PC-9 (cell line): ENCODE measurements around the gene SHE. TPM values are rescaled to one million over a fixed set of nuclear protein-coding genes. Genes with fewer than 3 reads are reported as not detected.

ENCODE experiments used
- BruUV-seq: library from RNA; stranded (reverse); fragments of 400-500 nt; replicated peaks from 2 replicates; lab custom pipeline; 2021; lab: Mats Ljungman, UMichigan
- CTCF ChIA-PET: fragments of 300-600 bp; sonication (Branson Sonifier 250); formaldehyde crosslinking; loops from one replicate; lab custom pipeline; 2022; ENCODE audit warnings: antibody characterized with exemption; lab: Charles Lee
- POLR2A ChIA-PET: fragments of 300-600 bp; sonication (Branson Sonifier 250); formaldehyde crosslinking; loops from one replicate; lab custom pipeline; 2022; ENCODE audit warnings: antibody characterized with exemption; ENCODE audit not compliant: unreplicated experiment; lab: Charles Lee
- DNase-seq, 2 experiments: peaks; one replicate each; pipeline versions ENCODE4 v3.0.0 to v3.0.0-alpha.2; 2015 to 2022; ENCODE audit warnings: mixed read lengths in 1 of 2
- H2AFZ ChIP-seq: fragments of 200-600 bp; sonication (generic); 2 replicates; pipeline ENCODE4 v1.8.1; 2017; ENCODE audit warnings: antibody characterized with exemption
- H3F3A ChIP-seq: fragments of 200-600 bp; sonication (generic); 2 replicates; pipeline ENCODE4 v1.8.1; 2017; ENCODE audit warnings: antibody characterized with exemption, mild to moderate bottlenecking, low read depth; ENCODE audit not compliant: insufficient read depth
- H3K27ac ChIP-seq: fragments of 200-600 bp; sonication (generic); 2 replicates; pipeline ENCODE4 v1.6.1; 2016; ENCODE audit warnings: mixed run types
- H3K27me3 ChIP-seq: fragments of 200-600 bp; sonication (generic); 2 replicates; pipeline ENCODE4 v1.6.1; 2016; ENCODE audit warnings: low read depth, mixed run types; ENCODE audit not compliant: insufficient read depth
- H3K36me3 ChIP-seq: fragments of 200-600 bp; sonication (generic); 2 replicates; pipeline ENCODE4 v1.6.1; 2016; ENCODE audit warnings: low read depth, mixed run types
- H3K4me1 ChIP-seq: fragments of 200-600 bp; sonication (generic); replicated peaks from 2 replicates; pipeline ENCODE4 v1.6.1; 2016; ENCODE audit warnings: mixed run types; ENCODE audit not compliant: insufficient read depth
- H3K4me2 ChIP-seq: fragments of 200-600 bp; sonication (generic); 2 replicates; pipeline ENCODE4 v1.6.1; 2017; ENCODE audit warnings: mixed run types
- H3K4me3 ChIP-seq: fragments of 200-600 bp; sonication (generic); 2 replicates; pipeline ENCODE4 v1.6.1; 2016; ENCODE audit warnings: mixed run types
- H3K79me2 ChIP-seq: fragments of 200-600 bp; sonication (generic); 2 replicates; pipeline ENCODE4 v1.6.1; 2017; ENCODE audit warnings: low read depth, mixed run types
- H3K9me2 ChIP-seq: fragments of 200-600 bp; sonication (generic); 2 replicates; pipeline ENCODE4 v1.8.1; 2017; ENCODE audit warnings: mild to moderate bottlenecking; ENCODE audit not compliant: insufficient read depth
- H3K9me3 ChIP-seq: fragments of 200-600 bp; sonication (generic); 2 replicates; pipeline ENCODE4 v1.8.1; 2016; ENCODE audit warnings: low read depth; ENCODE audit not compliant: insufficient read depth
- H4K20me1 ChIP-seq: fragments of 200-600 bp; sonication (generic); 2 replicates; pipeline ENCODE4 v1.8.1; 2017; ENCODE audit not compliant: insufficient read depth
- EZH2 ChIP-seq: fragments of 200-600 bp; sonication (generic); IDR thresholded peaks from 2 replicates; pipeline ENCODE4 v1.8.0; 2017; ENCODE audit warnings: antibody characterized with exemption, low read depth
- intact Hi-C: fragments of 100-400 bp; cut with micrococcal nuclease; formaldehyde crosslinking; loops from one replicate; pipeline ENCODE4 v1.10.0; 2022; ENCODE audit not compliant: unreplicated experiment
- total RNA-seq: library from RNA; stranded (reverse); gene quantifications from 2 replicates; pipeline ENCODE4 v1.2.3, GENCODE V29; 2021
- TF ChIP-seq, protein P1 (sequence below): fragments of 200-600 bp; sonication (generic); conservative IDR thresholded peaks from 2 replicates; pipeline ENCODE4 v1.6.1; 2017; ENCODE audit warnings: mixed run types, antibody characterized with exemption, mild to moderate bottlenecking, moderate library complexity

SHE gene
- total RNA-seq, 1 experiment from 2014 or later: not detected

DNA sequence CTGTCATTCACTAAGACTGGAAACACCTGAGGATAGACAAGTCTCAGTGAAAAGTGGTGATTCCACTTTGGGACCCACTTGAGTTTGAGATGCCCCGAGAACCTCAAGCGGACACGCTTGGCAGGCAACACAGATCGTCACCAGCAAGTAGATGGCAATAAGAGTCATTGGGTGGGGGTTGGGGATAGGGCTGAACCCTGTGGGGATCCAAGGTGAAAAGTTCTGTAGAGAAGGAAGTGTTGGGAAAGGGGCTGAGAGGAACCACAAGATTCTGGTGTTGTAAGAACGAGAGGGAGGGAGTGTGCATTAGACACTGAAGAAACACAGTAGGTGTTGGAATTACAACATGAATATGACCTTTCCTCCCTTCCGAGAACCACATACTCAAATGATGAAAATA is 45.6 kb downstream of the SHE start:
- no peak overlapping the region for H2AFZ ChIP-seq
- no peaks in the 10 kb centered on the region for H3K9me2 ChIP-seq
- no peak overlapping the region for H3K27ac ChIP-seq
- no peaks in the 10 kb centered on the region for H3F3A ChIP-seq
- H3K4me3 ChIP-seq: no peak overlapping the region
- H3K27me3 ChIP-seq: no peaks in the 10 kb centered on the region
- H3K36me3 ChIP-seq: no peaks in the 10 kb centered on the region
- no peaks in the 10 kb centered on the region for H3K79me2 ChIP-seq
- H3K4me2 ChIP-seq: no peak overlapping the region
- ChIA-PET CTCF (no interaction called here), POLR2A (no interaction called here)
- TF ChIP-seq, protein P1, sequence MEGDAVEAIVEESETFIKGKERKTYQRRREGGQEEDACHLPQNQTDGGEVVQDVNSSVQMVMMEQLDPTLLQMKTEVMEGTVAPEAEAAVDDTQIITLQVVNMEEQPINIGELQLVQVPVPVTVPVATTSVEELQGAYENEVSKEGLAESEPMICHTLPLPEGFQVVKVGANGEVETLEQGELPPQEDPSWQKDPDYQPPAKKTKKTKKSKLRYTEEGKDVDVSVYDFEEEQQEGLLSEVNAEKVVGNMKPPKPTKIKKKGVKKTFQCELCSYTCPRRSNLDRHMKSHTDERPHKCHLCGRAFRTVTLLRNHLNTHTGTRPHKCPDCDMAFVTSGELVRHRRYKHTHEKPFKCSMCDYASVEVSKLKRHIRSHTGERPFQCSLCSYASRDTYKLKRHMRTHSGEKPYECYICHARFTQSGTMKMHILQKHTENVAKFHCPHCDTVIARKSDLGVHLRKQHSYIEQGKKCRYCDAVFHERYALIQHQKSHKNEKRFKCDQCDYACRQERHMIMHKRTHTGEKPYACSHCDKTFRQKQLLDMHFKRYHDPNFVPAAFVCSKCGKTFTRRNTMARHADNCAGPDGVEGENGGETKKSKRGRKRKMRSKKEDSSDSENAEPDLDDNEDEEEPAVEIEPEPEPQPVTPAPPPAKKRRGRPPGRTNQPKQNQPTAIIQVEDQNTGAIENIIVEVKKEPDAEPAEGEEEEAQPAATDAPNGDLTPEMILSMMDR: no peak
- no peak for TF ChIP-seq EZH2
- BruUV-seq: no TSS peak
- peaks cover 7% of the 10 kb centered on the region; the same call in 1 of the 2 replicates for H3K4me1 ChIP-seq
- H4K20me1 ChIP-seq: no peaks in the 10 kb centered on the region
- no peak for DNase-seq
- H3K9me3 ChIP-seq: no peaks in the 10 kb centered on the region
- intact Hi-C loops: no loop called here

DNA sequence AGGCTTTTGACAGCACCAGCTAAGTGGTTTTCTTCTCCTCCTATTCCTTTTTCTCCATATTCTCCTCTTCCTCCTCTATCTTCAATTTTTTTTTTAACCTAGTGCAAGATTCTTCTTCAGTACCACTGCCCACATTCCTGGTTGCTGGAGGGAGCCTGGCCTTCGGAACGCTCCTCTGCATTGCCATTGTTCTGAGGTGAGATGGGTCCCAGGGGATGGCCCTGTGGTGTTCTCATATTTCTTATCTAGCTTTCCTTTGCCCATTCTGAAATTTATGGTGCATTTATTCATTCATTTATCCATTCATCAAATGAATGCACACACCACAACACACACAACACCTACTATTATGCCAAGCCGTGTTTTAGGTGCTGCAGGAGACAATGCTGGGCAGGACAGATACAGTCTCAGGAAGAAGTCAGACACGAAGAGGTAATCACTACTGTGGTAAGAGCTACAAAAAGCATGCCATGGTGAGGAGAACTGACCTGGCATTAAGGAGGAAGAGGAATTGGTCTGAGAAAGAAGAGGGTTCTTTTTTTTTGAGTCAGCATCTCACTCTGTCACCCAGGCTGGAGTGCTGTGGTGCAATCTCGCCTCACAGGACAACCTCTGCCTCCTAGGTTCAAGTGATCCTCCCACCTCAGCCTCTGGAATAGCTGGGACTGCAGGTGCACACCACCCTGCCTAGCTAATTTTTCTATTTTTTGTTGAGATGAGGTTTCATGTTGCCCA is 47.7 kb downstream of the SHE start:
- no TSS peak for BruUV-seq
- H3K27ac ChIP-seq: no peak overlapping the region
- H3F3A ChIP-seq: no peaks in the 10 kb centered on the region
- no peak overlapping the region for H3K4me2 ChIP-seq
- no peaks in the 10 kb centered on the region for H3K79me2 ChIP-seq
- no peaks in the 10 kb centered on the region for H3K27me3 ChIP-seq
- no peaks in the 10 kb centered on the region for H3K9me2 ChIP-seq
- H2AFZ ChIP-seq: no peak overlapping the region
- CTCF ChIA-PET: no interaction called here
- no peaks in the 10 kb centered on the region for H3K36me3 ChIP-seq
- intact Hi-C loops: no loop called here
- H4K20me1 ChIP-seq: no peaks in the 10 kb centered on the region
- peaks cover 7% of the 10 kb centered on the region; the same call in 1 of the 2 replicates for H3K4me1 ChIP-seq
- TF ChIP-seq EZH2: no peak
- TF ChIP-seq, protein P1: no peak
- DNase-seq: no peak
- no peaks in the 10 kb centered on the region for H3K9me3 ChIP-seq
- POLR2A ChIA-PET: no interaction called here
- H3K4me3 ChIP-seq: no peak overlapping the region

DNA sequence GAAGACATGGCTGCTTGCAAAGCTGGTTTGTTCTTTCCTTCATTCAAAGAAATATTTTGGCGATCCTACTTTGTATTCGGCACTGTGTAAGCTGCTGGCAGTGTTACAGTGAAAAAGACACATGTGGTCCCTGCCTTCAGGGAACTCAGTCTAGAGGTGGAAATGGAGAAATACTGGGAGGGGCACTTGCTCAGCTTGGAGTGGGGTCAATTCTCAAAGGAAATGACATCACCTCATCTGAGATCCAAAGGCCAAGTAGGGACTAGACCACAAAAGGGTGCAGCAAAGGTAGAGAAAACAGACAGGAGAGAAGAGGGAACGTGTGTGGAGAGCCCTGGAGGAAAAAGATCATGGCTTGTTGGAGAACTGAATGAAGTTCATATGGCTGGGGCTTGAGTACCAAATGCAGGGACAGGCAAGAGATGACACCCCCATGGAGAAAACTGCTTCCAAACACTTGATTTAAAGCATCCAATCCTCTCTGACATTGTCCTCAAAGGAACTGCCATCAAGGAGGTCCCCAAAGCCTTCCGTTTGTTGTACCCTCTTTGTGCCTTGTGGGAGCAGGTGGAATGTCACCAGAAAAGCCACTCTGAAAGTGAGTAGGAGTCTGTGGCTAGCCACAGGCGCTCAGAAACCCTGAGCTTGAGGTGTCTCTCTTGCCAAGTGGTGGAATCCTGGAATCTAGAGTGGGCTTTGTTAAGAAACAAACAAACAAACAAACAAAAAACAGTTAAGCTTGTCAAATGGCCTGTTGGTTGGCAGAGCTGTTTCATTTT is 48.4 kb downstream of the SHE start:
- Histone ChIP-seq H3F3A (no peaks in the 10 kb centered on the region), H3K9me3 (no peaks in the 10 kb centered on the region), H3K4me3 (no peak overlapping the region), H3K36me3 (no peaks in the 10 kb centered on the region), H3K27ac (no peak overlapping the region), H4K20me1 (no peaks in the 10 kb centered on the region), H3K4me1 (peaks cover 7% of the 10 kb centered on the region; the same call in 1 of the 2 replicates), H3K27me3 (no peaks in the 10 kb centered on the region), H3K9me2 (no peaks in the 10 kb centered on the region), H2AFZ (no peak overlapping the region), H3K79me2 (no peaks in the 10 kb centered on the region), H3K4me2 (no peak overlapping the region)
- intact Hi-C loops: no loop called here
- TF ChIP-seq, protein P1: no peak
- no peak for TF ChIP-seq EZH2
- ChIA-PET POLR2A (no interaction called here), CTCF (no interaction called here)
- no peak for DNase-seq
- BruUV-seq: no TSS peak
